ENCODE measurements around the gene CMTM7.

The CMTM7 gene

DNA sequence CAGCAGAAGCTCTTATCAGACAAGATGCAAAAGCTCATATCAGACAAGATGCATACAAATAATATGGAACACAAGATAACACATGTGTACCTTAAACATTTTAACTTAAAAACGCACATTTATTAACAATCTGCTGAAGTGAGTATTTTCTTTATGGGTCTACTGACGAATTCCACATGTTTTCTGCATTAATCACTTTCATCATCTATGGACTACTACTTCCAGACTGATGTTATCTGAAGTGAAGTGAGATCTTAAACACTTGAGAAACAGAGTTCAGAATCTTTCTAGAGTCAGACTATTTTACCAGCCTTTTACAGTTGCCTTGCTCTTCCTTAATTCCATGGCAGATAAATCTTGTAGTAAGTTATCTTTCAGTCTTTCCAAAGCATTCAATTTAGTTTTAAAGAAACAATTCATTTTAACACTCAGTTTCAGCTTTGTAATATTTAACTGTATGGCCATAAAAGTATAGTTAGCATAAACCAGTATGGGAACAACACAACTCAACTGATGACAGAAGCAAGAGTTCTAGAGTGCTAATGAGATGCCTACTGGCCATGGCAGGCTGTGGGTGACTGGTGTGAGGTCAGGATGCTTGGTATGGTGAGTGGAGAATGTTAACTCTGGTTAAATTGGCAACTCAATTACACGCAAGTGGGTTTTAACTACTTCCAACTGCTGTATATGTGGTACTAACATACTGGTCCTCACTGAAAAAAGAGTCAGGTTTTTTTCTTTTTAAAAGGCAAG, 101.2 kb downstream of the CMTM7 start:
- no peak for DNase-seq (ENCODE audit: low spot score)

DNA sequence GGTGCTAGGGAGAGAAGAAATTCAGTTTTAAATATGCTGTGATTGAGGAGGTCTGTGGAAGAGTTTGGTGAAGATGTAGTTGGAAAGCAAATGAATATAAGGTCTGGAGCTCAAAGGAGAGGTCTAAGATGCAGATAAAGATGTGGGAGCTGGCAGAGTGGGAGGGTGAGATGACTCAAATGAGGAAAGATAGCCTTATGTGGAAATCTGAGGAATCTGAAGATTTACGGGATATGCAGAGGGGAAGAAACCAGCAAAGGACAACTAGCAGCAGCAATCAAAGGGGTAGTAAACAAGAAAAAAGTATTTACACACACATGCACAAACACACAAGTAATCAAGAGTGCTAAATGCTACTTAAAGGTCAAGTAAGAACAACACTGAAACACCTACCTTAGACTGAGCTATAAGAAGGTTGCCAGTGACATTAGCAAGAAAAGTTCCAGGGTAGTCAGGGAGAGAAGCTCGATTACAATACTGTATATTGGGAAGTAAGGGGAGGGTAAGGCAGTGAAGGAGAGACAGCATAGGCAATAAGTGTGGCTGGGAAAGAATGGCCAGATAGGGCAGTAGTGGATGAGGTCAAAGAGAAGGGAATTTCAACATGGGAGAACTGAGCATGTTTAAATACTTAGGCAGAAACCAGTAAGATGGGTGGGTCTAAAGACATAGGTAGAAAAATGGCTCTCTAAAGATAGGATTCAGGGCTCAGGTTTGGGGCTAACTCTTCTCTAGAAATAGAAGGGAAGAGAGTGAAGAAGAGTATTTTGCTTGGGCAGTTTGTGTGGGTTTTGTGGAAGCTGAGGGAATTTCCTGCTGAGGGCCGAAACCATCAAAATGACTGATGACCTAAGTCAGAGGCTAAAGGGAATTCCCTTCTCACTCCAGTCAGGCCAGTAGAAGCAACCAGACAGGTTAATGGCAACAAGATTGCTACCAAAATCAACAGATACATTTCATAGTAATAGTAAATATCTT, 102.1 kb downstream of the CMTM7 start:
- no peak for DNase-seq (ENCODE audit: low spot score)

DNA sequence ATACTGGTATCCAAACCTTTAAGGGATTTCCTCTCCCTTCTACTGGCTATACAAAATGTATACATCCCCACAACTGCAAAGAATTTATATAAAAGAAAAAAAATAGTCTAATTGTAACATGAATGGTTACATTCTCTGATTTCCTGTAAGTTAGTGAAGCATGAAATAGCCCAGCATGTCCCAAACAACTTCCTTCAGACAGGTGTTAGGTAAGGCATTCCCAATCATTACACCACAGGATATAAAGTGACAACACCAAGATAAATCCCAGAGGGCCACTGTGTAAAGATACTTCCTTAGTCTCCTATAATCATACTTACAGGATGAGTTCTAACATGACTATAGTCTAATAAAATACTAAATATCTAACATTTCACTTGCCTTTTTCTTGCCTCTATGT, 103.4 kb downstream of the CMTM7 start:
- DNase-seq (ENCODE audit: low spot score), result no peak

DNA sequence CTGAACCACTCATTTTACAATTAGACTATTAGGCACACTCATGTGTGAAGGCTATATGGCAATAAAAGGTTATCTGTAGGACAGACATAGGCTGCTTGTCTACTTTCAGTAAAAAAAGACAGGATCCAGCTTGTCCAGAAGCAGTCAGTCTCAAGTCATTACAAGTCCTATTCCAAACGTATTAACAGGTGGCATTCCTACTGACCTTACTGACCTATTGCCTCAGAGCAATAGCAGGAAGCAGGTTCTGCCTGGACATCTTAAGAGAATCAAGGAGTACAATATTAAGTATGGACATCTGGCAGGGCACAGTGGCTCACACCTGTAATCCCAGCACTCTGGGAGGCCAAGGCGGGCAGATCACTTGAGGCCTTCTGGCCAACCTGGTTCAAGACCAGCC, 104.0 kb downstream of the CMTM7 start:
- DNase-seq (ENCODE audit: low spot score), result no peak

DNA sequence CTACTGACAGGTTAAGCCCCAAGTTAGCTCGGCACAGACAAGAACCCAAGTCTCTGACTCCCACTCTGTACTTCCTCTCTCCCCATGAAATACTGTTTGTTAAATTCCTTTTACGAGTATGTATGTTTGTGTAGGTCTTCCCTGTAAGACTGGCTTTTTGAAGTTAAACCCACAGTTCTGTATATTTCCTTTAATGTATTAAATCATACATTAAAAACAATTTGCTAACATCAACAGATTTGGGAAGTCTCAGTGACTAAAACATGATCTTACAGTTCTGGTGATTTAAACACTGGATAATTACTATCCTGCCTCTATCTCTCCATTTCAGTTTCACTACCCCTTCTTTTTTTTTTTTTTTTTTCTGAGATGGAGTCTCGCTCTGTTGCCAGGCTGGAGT, 106.6 kb downstream of the CMTM7 start:
- no peak for DNase-seq (ENCODE audit: low spot score)

DNA sequence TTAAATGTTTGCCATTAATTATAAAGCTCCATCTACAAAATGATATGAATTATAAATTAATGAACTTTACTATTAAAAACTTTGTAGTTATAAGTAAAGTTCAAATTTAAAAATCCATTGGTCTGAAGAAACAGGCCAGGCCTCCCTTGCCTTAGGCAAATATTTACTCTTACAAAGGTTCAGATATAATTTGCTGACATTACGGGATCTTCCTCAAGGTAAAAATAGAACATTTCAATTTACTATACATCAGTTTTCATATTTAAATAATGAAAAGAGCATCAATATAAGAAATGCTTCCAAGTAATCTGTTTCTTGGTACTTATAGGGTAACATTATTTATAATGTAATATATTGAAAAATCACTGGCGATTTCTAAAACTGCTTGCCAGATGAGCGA, 107.3 kb downstream of the CMTM7 start:
- no peak for DNase-seq (ENCODE audit: low spot score)

DNA sequence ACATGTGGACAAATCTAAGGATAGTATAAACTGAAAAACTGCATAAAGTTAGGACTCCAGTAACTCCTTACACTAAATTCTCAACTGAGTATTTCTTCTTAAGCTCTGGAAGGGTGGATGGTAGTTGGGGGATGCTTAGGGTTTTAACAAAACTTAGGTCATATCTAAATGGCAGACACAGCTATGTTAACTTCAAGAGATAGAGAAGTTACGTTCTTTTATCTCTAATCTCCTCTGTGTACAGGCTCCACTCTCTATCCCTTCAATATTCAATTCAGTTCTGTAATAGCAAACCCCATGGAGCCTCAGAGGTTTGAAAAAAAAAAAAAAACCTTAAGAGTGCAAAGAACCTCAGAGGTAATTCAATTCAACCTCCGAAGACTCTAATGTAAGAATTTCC, 107.9 kb downstream of the CMTM7 start:
- DNase-seq (ENCODE audit: low spot score), result no peak

DNA sequence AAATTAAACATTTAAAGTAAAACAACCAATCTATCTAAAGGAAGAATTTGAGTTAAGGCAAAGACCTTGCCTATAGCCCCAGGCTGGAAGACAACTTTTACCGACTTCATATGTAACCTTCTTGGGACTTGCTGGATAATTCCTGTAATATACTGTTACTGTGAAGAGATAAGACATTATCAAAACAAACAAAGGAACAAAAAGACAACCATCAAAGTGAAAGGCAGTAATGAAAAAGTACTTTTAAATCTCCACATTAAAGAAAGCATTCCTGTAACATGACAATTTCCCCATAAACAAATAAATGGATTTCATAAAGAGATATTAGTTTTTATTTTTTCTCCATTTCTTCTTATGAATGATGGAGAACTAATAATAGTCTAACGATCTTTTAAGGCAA, 108.6 kb downstream of the CMTM7 start:
- DNase-seq (ENCODE audit: low spot score), result no peak

DNA sequence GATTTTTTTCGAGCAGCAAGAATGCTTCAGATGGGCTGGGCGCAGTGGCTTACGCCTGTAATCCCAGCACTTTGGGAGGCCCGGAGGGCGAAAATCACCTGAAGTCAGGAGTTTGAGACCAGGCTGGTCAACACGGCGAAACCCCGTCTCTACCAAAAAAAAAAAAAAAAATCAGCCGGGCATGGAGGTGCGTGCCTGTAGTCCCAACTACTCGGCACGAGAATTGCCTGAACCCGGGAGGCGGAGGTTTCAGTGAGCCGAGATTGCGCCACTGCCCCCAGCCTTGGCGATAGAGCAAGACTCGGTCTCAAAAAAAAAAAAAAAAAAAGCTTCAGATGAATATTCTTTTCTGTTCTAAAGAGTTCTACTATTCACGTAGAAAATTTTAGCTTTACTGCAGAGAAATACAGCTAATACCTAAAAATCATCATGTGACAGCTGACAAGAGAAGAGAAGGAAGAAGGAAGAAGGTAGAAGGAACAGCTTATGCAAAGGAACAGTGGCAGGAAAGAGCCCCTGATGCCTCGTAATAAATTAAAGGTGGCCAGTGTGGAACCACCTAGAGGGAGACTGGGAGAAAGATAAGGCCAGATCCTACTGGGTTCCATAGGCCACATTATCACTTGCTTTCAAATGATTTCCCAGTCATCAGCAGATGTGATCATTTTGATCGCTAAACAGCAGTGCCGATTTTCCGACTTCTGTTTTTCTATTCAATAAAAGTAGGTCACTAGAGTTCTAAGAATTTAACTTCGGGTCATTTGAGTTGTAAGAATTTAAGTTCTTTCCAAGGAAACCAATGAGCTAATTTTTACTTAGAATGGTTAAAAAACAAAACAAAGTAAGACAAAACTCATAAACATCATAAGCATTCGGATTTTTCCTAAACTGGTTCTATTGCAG, 109.5 kb downstream of the CMTM7 start:
- DNase-seq (ENCODE audit: low spot score), result no peak

DNA sequence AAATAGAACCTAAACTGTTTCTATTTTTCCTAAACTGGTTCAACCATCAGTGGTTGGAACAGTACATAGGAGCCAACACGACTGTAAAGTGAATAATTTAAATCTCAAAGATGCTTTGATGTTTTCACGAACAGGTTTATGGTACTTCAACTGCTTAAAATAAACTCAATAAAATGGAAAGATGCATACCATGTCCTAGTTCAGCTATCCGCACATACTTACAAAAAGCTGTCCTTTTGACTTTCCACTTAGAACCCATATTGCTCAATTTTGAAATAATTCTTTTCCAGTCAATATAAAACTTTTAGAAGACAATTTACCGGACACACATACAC, 110.1 kb downstream of the CMTM7 start:
- no peak for DNase-seq (ENCODE audit: low spot score)

DNA sequence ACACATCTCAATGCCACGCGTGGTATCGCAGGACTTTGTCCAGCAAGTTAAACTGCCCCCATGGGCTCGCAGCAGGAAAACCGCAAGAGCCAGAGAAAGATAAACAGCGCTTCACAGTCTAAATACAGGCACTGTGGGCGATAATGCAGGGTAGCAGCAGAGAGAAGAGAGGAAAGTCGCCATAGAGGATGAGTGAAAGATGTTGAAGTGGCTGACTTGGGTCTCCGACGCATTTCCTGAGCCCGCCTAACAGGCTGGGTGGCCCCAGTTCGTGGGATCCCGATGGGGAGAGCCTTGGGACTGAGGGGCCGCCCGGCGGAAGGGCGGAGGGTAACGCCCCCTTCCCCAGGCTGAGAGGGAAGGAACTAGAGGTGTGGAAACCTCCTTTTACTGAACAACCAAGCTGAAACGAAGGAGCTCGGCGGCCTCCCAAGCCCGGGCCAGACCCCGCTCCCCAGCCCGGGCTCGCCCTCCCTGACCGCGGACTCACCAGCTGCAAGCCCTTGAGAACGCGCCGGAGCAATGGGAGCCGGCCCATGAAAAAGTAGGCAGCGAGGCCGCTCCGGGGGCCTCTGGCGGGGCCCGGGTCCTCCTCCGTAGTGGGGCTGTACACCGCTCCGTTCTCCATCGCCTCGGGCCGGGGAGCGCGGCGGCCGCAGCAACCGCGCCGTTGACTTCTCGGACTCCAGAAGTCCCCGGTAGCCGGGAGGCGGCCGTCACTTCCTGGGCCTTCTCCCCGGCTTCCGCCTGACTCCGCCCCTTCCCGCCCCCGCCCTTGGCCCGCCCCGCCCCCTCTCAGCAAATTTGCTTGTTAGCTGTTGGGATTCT, 110.7 kb downstream of the CMTM7 start, which contains the start of gene CMTM6:
TSS of gene CMTM6 (minus strand) at position 735 of the 828 bp plus-strand sequence. CDS start at position 628, 107 bp downstream.
- DNase-seq (ENCODE audit: low spot score), result peak; percentile 97

DNA sequence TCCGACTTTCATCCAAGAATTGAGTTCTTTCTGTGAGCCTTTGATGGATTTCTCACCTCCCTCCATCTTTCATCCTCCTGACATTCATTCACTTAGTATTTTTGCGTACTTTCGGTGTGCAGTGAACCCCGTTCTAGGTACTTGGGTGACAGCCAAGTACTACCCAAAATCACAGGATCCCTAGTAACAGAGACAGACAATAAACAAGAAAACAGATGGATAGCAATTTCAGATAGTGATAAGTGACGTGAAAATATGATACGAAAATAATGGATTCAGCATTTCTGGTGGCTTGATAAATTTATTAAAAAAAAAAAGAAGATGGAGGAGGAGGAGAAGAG, 111.3 kb downstream of the CMTM7 start:
- no peak for DNase-seq (ENCODE audit: low spot score)

All from AG08395 (cell line).